NCI-H1930 (cell line): Measurements from ENCODE around the gene BUB1B.

Experiments used
- DNase-seq, 2 experiments: peaks; one replicate each; lab custom pipeline; 2025; lab: John Stamatoyannopoulos, UW

The BUB1B gene

DNA sequence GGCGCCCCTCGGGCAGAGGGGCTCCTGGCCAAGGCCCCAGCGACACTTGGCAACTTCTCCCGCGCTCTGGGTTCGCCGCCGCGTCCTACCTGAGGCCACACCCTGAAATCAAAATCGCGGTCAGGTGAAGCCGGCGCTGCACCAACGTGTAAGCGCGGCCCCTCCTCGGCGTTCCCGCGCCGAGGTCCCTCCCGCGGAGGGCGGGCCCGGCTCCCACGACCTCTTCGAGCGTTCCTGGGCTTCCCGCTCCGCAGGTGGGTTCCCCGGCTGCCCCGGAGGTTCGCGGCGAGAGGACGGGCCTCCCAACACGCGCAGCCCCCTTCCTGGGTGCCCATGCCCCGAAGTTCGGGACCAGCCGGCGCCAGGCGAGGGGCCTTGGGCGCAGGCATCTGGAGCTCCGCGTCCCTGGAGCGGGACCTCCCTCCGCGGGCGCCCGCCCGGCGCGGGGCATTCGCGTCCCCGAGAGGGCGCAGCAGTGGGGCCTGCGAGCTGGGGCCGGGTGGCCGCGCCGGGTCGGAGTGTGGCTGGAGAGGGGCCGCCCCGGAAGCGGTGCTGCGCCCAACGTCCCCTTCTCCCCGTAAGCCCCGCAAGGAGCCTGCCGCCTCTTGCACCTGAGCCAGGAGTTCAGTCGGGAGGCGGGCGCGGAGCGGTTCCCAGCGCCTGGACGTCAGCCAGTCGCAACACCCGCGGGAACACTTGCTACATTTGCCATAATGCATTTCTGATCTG is 91.7 kb downstream of the BUB1B start:
- no peak for DNase-seq

DNA sequence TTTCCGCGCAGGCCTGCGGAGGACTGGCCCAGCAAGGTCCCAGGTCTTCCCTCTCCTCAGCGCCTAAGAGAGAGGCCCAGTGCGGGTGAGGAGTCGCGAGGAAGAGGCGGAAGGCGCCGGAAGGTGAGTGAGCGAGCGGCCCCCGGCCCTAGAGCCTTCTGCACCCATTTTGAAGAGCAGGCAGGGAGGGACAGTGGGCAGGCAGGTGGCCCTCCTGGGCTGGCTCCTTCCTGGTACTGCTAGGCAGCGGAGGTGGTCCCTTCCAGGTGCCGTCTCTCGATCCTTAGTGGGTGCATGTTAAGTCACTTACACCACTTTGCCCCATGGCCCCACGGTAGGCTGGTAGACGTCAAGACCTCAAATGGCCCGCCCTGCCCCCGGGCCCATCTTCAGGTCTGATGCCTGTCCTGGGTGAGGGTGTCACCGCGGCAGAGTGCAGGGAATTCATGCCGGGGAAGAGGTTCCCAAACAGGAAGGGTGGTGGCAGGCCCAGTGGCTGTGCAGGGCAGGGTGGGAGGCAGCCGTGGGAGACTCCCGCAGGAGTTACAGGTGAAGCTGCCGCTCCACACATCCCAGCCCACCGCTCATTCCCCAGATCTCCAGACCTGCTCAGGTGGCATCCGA is 92.4 kb downstream of the BUB1B start:
- DNase-seq = no peak

DNA sequence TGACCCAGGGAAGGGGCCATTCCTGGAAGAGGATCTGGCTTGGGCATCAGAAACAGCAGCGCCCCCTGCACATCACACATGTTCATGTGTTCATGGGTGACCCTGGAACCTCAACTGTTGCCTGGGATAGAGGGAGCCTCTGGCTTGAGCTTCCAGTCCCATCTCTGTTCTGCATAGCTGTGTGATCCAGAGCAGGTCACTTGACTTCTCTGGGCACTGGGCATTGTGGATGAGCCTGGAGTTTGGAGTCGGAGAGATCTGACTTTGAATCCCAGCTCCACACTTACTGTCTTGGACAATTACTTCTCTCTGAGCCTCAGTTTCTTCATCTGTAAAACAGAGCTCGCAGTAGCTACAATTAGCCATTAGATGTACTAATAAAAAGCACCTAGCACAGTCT is 93.6 kb downstream of the BUB1B start:
- no peak for DNase-seq

DNA sequence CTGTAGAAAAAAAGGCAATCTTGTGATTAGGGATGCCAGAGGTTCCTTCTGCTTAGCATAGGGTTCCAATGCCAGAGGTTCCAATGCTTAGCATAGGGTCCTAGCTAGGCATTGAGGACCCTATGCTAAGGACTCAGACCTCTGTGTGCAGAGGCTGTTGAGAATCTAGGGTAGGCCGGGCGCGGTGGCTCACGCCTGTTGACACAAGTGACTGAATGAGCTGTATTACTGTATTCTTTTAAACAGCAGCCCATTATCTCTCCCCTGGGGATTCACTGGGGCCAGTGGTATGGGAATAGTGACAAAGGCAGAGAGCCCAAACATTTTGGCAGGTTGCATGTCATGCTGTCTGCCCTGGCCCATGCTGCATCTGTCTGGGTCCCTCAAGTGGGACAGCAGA is 94.2 kb downstream of the BUB1B start:
- DNase-seq = no peak

DNA sequence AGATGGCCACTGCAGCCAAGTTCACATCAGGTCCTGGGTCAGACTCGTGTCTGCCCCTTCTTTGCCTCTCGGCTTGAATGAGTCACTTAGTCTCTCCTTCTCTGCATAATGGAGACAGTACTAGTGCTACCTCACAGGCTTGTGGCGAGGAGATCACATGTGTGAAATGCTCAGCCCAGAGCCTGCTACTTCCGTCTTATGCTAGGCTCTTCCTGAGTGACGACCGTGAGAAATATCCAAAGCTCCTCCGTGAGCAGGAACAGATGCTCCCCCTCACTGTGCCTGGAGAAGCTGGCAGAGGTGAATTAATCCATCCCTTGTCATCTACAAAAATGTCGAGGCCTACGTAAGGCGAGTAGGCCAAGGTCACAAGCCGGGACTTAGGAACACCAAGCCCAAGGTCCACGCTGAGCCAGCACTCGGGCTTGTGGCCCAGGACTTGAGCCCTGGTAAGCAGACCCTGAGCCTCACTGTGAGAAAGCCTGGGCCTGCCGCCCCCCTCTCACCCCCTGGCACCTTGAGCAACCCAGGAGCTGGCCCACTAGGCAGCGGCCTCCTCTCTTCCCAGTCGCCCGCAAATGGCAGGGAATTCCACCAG is 95.9 kb downstream of the BUB1B start:
- DNase-seq = no peak

DNA sequence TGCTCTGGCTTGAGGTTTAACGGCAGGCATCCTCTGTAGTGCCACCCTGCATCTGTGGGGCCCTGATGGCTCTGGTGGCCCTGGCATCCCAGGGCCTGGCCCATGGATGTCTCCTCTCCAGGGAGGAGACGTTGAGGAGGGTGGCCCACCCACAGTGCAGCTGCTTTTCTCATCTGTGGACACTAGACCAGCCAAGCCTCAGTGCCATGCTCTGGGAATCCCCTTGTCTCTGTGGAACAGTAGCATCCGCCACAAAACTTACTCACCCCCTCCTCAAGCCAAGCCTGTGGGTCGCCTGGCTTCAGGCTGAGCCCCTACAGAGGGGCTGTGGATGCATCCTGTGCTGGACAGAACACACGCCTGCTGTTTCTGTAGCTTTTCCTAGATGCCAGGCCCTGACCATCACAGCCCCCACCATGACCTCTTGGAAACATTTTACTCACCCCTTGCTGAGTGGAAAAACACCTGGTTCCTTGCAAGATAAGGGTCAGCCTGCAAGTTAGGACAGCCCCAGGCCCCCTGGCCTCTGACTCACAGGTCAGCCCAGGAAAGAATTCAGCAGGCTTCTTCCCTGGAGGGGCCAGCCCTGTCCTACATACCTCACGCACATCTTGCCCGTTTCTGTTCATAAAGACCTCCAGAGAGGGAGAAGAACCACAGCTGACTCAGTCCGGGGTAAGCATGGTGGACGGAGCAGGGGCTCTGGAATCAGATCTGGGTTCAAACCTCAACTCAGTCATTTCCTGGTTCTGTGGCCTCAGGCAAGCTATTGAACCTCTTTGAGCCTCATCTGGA is 97.0 kb downstream of the BUB1B start:
- DNase-seq = no peak

DNA sequence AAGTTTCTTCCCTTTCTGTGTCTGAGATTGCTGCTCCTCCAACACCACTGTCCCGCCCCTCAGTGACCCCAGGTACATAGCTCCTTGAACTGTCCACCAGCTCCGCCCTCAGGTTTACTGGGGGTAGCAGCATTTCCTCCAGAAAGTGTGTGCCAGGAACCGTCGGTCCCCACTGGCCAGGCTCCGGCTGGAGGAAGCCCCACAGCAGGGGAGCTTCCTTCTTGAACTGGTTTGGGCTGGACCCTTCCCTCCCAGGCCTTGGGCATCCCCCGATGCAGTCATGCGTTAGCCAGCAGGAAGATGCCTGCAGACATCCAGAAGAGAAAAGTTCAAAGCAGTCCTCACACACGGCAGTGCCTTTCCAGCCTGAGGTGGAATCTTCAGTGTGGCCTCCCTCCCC is 97.7 kb downstream of the BUB1B start:
- no peak for DNase-seq

DNA sequence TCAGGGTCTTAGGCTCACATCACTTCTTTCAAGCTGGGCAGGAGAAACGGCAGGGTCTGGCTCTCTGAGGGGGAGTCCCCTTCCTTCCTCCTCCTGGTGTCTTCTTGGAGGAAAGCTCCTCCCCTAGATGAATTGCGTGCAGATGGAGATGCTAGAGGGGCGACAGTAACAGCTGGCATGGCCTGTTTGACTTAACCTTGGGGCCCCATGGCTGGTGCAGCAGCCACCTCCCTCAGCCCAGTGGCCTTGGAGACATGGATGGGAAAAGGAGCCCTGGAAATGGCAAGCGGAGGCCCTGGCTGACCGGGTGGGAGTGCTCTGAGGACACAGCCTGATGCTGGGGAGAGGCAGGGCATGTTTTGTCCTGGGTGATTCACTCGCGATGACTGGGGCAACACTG is 98.2 kb downstream of the BUB1B start:
- DNase-seq = no peak

DNA sequence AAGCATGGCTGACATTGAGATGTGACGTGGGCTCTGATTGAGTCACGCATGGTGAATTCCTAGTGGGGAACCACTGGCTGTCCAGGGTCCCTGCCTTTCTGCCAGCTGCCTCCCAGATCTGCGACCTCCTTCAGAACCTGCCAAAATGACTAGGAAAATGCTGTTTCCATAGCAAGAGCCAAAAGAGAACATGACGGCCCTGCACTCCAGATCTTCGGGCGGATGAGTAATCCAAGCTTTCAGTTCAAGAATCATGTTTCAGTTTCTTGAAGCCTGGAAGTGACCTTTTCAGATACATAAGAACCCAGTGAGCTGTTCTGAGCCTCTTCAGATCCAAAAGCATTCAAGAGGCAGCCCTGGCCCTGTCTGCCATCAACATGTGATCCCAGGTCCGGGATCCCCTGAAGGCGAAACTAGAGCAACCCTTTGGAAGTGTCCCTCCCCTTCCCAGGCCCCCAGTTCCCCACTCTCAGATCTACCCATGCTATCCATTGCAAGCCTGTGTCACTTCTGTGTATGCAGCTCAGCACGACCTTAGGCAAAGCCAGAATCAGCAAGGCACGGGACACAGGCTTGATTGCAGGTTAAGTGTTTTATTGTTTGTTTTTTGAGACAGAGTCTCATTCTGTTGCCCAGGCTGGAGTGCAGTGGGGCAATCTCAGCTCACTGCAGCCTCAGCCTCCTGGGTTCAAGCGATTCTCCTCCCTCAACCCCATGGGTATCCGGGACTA is 102.3 kb downstream of the BUB1B start:
- DNase-seq = no peak

DNA sequence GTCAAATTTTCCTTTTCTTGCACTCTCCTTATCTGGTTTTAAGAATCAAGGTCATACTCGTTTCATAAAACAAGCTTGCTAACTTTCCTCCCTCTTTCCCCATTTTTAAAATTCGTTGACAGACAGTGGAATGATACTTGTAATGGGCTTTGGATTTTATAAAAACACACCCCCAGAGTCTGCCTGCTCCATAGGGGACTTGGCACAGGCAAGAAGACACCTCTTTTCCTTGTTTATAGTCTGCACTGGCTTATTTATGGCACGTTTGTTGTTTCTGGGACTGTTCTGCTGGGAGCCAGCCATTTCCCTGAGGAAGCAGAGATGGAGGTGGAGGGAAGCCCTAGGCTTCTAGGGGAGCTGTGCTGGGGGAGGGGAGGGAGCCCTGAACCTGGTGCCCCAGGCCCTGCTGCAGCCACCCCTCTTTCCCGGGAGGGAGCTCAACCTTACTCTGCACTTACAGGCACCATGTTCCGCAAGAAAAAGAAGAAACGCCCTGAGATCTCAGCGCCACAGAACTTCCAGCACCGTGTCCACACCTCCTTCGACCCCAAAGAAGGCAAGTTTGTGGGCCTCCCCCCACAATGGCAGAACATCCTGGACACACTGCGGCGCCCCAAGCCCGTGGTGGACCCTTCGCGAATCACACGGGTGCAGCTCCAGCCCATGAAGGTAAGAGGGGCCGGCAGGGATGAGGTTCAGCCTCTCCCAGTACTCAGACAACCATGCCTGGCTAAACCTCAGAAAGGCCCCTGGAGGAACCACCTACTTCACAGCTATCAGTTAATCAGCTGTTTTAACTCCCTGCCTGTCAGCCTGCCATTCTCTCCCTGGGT is 103.7 kb downstream of the BUB1B start:
- no peak for DNase-seq

DNA sequence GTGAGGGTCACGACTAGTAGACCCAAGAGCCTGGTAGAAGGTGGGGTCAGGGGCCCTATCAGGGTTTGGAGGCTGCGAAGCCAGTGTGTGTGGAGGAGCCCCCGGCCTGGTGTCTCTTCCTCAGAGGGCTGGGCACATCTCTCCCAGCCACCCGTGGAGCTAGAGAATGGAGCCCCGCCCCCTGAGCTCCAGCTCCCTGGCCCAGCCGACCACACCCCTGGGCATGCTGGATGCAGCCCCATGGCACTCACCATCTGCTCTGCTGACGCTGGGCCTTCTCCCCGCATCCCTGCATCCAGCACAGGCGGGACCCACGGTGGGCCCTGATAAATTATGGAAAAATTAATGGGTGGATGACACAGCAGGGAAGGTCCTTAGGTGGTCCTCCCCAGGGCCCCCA is 104.5 kb downstream of the BUB1B start:
- no peak for DNase-seq

DNA sequence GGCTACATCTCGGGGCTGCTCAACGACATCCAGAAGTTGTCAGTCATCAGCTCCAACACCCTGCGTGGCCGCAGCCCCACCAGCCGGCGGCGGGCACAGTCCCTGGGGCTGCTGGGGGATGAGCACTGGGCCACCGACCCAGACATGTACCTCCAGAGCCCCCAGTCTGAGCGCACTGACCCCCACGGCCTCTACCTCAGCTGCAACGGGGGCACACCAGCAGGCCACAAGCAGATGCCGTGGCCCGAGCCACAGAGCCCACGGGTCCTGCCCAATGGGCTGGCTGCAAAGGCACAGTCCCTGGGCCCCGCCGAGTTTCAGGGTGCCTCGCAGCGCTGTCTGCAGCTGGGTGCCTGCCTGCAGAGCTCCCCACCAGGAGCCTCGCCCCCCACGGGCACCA is 105.0 kb downstream of the BUB1B start:
- no peak for DNase-seq

DNA sequence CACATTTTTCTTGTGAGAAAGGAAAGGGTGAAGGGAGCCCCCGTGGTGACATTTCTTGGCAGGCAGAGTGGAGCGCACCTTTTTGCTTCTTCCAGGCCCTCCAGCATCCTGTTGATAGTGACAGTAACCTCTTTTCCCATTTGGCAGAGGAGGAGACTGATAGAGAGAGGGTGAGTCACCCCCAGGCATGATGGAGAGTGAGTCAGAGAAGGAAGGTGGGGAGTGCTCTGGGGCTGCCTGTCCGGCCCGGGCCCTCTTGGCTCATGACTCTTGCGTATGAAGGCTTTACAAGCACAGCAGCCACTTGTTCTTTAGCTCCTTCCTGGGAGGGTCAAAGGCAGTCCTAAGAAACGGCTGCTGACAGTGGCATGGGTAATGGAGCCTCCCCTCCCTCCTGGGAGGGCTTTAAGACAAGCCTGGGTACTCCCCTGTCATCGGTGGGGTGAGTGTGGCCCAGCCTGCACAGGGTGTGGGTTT is 106.0 kb downstream of the BUB1B start:
- no peak for DNase-seq

DNA sequence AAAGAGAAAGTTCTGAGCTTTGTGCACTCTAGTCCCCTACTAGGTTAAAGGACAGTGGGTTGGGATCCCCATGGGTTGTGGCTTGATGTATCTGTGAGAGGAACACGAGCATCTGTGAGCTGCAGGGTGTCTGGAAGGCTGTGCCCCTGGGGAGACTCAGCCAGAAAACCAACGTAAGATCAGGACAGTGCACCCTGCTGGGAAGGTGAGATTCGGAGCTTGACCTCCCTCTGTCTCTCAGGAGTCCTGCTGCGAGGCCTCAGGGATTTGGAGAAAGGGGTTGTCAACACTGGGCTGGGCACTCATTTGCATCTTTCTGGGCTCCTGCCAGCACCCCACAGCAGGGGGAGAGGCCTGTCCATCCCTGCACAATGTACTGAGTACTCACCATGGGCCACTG is 106.8 kb downstream of the BUB1B start:
- no peak for DNase-seq

DNA sequence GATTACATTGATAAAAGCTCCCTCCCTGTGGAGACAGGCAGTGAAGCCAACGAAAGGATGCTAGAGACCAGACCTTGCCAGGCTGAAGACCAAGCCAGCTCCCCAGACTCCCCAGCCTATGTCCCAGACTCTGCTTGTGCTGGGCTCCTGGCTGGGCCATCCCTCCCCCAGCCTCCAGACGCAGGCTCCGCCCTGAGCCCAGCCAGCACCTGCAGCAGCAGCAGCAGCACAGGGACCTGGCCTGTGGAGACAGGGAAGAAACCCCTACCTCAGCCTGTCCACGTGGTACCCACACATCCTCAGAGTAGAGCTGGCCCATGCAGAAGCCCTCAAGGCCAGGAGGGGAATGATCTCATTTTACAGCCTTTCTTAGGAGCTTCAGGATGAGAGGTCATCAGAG is 108.7 kb downstream of the BUB1B start:
- DNase-seq = no peak

DNA sequence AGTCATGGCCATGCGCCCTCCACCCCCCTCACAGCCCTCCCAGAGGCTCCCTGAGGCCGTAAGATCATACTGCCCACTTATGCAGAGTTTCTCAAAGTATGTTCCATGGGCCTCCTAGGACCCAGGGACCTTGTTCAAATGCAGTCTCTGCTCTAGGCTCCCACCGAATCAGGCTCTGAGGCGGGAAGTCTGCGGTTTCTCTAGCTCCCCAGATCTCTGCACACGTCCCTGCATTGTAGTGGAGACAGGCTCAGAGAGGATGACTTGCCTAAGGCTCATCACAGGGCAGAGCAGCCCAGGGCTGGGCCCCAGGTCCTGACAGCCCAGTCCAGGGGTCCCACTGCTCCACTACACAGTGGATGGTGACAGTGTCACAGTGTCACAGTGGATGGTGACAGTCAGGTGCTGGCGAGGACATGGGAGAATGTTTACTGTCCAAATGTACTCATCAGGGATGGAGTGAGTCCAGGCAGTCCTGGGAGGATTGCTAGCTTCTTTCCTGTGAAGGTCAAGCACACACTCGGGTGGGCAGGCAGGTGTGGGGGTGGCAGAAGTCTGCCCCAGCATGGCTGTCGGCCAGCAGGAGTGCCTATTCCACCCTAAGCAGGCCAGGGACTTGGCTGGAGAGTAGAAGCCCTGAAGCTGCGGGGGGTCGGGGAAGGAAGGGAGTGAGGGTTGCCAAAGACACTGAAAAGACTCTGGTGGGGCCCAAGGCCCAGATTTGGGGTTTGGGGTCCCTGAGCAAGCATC is 109.6 kb downstream of the BUB1B start:
- DNase-seq = no peak
